ENCODE results near the gene ELP4. TPM values are rescaled to one million over a fixed set of nuclear protein-coding genes. Genes with fewer than 3 reads are reported as not detected.

The ELP4 gene
- total and polyA plus RNA-seq, 5 donors from 2014 or later: 21.0 to 24.2 (median 21.4) TPM

DNA sequence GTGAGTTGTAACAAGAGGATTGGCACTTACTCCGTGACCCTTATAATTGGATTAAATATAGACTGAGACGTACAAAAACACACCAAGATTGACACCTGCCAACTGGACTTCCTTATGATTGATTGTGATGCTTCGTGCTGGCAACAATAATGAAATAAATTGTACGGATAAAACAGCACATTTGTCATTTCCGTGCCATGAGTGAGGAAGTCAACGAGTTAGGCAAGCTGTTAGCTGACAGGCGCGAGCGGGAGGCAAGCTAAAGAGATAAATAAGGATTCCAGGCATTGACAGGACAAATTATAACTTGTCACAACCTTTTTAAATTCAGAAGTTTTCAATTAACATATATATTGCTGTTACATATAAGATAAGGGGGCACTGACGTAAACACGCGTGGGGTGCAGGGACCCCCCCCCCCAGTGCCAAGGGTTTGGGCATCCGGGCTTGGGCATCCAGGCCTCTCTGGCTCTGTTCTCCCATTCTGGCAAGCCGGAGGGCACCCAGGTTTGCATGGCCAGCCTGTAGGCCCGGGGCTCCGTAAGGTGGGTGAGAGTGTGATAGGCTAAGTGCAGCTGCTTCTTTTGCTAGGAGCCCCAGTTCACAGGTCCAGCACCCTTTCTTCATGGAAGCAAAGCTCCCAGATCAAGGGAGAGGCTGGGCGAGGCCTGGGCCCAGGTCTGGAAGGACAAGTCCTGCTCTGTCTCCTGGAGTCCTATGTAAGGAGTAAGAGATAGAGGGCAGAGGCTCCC is 312.8 kb downstream of the ELP4 start:
- Histone ChIP-seq H3K4me1 (ENCODE audit: control insufficient read depth, insufficient read depth, low read length, poor library complexity, severe bottlenecking) (peaks cover 20% of the 10 kb centered on the region), H3K4me3 (ENCODE audit: low read depth, low read length) (no peak overlapping the region), H3K9me3 (ENCODE audit: control insufficient read depth in 2 of 2, low read length in 2 of 2) (peaks cover 0 to 4% of the 10 kb centered on the region in 2 experiments), H3K27ac (ENCODE audit: insufficient read depth, low read length, poor library complexity, severe bottlenecking) (no peak overlapping the region), H3K36me3 (ENCODE audit: control insufficient read depth, insufficient read depth, low read length) (no peaks in the 10 kb centered on the region), H3K27me3 (ENCODE audit: control insufficient read depth, insufficient read depth, low read length) (peaks cover 41% of the 10 kb centered on the region)
- Mint-ChIP-seq H3K27ac (no peak overlapping the region), H3K4me1 (peaks cover 10 to 36% (median 14%) of the 10 kb centered on the region in 4 donors), H3K4me3 (peak overlapping the region in 1 of 4 donors; percentile 0), H3K27me3 (peaks cover 92% of the 10 kb centered on the region), H3K36me3 (no peaks in the 10 kb centered on the region), H3K9me3 (peaks cover 0 to 12% (median 0%) of the 10 kb centered on the region in 7 donors)
- DNase-seq: no peak
- no peak for ATAC-seq (ENCODE audit: low read depth in 2 of 2)

- peaks cover 0 to 4% of the 10 kb centered on the region in 2 experiments for H3K9me3 ChIP-seq (ENCODE audit: control insufficient read depth in 2 of 2, low read length in 2 of 2)
- peaks cover 96% of the 10 kb centered on the region for H3K27me3 Mint-ChIP-seq
Measured at GRCh38 chr11:31822927-31823643, 313.5 kb downstream of the ELP4 start.

DNA sequence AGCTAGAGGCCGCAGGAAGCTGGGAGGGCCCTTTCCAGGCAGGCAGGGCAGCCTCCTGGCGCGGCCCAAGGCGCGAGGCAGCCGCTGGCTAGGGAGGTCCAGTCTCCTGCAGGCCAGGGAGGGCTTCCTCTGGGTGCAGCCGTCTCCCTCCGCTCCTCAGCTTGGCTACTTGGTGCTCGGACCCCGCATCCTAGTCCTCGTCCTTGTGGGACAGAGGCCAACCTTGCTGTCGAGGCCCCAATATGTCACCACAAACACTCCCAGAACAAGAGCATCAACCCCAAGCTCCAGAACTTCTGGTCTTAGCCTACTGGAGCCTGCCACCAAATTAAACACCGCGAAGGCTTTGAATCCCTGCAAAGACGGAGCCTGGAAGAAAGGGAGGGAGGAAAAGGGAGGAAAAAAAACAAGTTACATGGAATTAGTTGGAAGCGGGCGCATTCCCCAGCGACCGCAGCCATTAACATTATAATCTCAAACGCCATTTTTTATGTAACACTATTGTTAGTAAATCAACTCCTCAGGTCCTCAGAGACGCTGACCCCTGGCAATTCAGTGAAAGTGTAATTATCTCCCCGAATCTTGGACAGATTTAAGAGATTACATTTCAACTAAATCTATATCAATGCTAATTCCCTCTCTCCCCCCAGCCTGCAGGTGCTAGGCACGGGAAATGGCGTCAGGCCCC is 314.2 kb downstream of the ELP4 start:
- Mint-ChIP-seq H3K9me3 (peaks cover 0 to 12% (median 0%) of the 10 kb centered on the region in 7 donors), H3K4me1 (peaks cover 16 to 37% (median 19%) of the 10 kb centered on the region in 4 donors), H3K27ac (no peak overlapping the region), H3K4me3 (peak overlapping the region in 1 of 4 donors; percentile 4), H3K36me3 (no peaks in the 10 kb centered on the region), H3K27me3 (peaks cover 94% of the 10 kb centered on the region)
- ATAC-seq (ENCODE audit: low read depth in 2 of 2) (no peak), DNase-seq (no peak)
- H3K4me3 ChIP-seq (ENCODE audit: low read depth, low read length): no peak overlapping the region
- H3K36me3 ChIP-seq (ENCODE audit: control insufficient read depth, insufficient read depth, low read length): no peaks in the 10 kb centered on the region
- peaks cover 0 to 4% of the 10 kb centered on the region in 2 experiments for H3K9me3 ChIP-seq (ENCODE audit: control insufficient read depth in 2 of 2, low read length in 2 of 2)
- H3K27me3 ChIP-seq (ENCODE audit: control insufficient read depth, insufficient read depth, low read length): peaks cover 46% of the 10 kb centered on the region
- peaks cover 12% of the 10 kb centered on the region for H3K4me1 ChIP-seq (ENCODE audit: control insufficient read depth, insufficient read depth, low read length, poor library complexity, severe bottlenecking)
- H3K27ac ChIP-seq (ENCODE audit: insufficient read depth, low read length, poor library complexity, severe bottlenecking): no peak overlapping the region

More at GRCh38 chr11:31822927-31823643, 313.5 kb downstream of the ELP4 start:
- Mint-ChIP-seq H3K4me1 (peaks cover 16 to 41% (median 18%) of the 10 kb centered on the region in 4 donors), H3K4me3 (peak overlapping the region in 1 of 4 donors; percentile 0), H3K9me3 (peaks cover 0 to 12% (median 0%) of the 10 kb centered on the region in 7 donors), H3K27ac (no peak overlapping the region), H3K36me3 (no peaks in the 10 kb centered on the region)
- ATAC-seq (ENCODE audit: low read depth in 2 of 2) (no peak), DNase-seq (no peak)
- peaks cover 15% of the 10 kb centered on the region for H3K4me1 ChIP-seq (ENCODE audit: control insufficient read depth, insufficient read depth, low read length, poor library complexity, severe bottlenecking)
- no peak overlapping the region for H3K4me3 ChIP-seq (ENCODE audit: low read depth, low read length)
- no peaks in the 10 kb centered on the region for H3K36me3 ChIP-seq (ENCODE audit: control insufficient read depth, insufficient read depth, low read length)
- no peak overlapping the region for H3K27ac ChIP-seq (ENCODE audit: insufficient read depth, low read length, poor library complexity, severe bottlenecking)
- H3K27me3 ChIP-seq (ENCODE audit: control insufficient read depth, insufficient read depth, low read length): peaks cover 45% of the 10 kb centered on the region

GRCh38 chr11:31824332-31824878 is 314.8 kb downstream of the ELP4 start:
- Mint-ChIP-seq H3K4me1 (peaks cover 16 to 34% (median 19%) of the 10 kb centered on the region in 4 donors), H3K27ac (no peak overlapping the region)

GRCh38 chr11:31824879-31825837 is 315.6 kb downstream of the ELP4 start:
- Mint-ChIP-seq H3K27me3 (peaks cover 94% of the 10 kb centered on the region), H3K36me3 (no peaks in the 10 kb centered on the region), H3K4me3 (peak overlapping the region in 1 of 4 donors; percentile 46), H3K4me1 (peaks cover 16 to 34% (median 19%) of the 10 kb centered on the region in 4 donors), H3K27ac (peak overlapping the region in 1 of 3 donors; percentile 85), H3K9me3 (peaks cover 0 to 16% (median 0%) of the 10 kb centered on the region in 7 donors)
- H3K27me3 ChIP-seq (ENCODE audit: control insufficient read depth, insufficient read depth, low read length): peaks cover 57% of the 10 kb centered on the region
- no peaks in the 10 kb centered on the region for H3K36me3 ChIP-seq (ENCODE audit: control insufficient read depth, insufficient read depth, low read length)
- ATAC-seq (ENCODE audit: low read depth in 2 of 2): no peak
- H3K4me1 ChIP-seq (ENCODE audit: control insufficient read depth, insufficient read depth, low read length, poor library complexity, severe bottlenecking): peaks cover 12% of the 10 kb centered on the region
- H3K9me3 ChIP-seq (ENCODE audit: control insufficient read depth in 2 of 2, low read length in 2 of 2): peaks cover 0 to 4% of the 10 kb centered on the region in 2 experiments
- no peak overlapping the region for H3K27ac ChIP-seq (ENCODE audit: insufficient read depth, low read length, poor library complexity, severe bottlenecking)
- no peak for DNase-seq
- no peak overlapping the region for H3K4me3 ChIP-seq (ENCODE audit: low read depth, low read length)

More at GRCh38 chr11:31824332-31824878, 314.8 kb downstream of the ELP4 start:
- Mint-ChIP-seq H3K9me3 (peaks cover 0 to 15% (median 0%) of the 10 kb centered on the region in 7 donors), H3K27me3 (peaks cover 94% of the 10 kb centered on the region), H3K4me3 (peak overlapping the region in 2 of 4 donors; percentile 29 to 46), H3K36me3 (no peaks in the 10 kb centered on the region)
- H3K4me3 ChIP-seq (ENCODE audit: low read depth, low read length): no peak overlapping the region
- H3K27ac ChIP-seq (ENCODE audit: insufficient read depth, low read length, poor library complexity, severe bottlenecking): no peak overlapping the region
- peaks cover 12% of the 10 kb centered on the region for H3K4me1 ChIP-seq (ENCODE audit: control insufficient read depth, insufficient read depth, low read length, poor library complexity, severe bottlenecking)
- peaks cover 51% of the 10 kb centered on the region for H3K27me3 ChIP-seq (ENCODE audit: control insufficient read depth, insufficient read depth, low read length)
- H3K9me3 ChIP-seq (ENCODE audit: control insufficient read depth in 2 of 2, low read length in 2 of 2): peaks cover 0 to 4% of the 10 kb centered on the region in 2 experiments
- no peaks in the 10 kb centered on the region for H3K36me3 ChIP-seq (ENCODE audit: control insufficient read depth, insufficient read depth, low read length)
- ATAC-seq (ENCODE audit: low read depth in 2 of 2): no peak
- DNase-seq: no peak

GRCh38 chr11:31825838-31826484 is 316.4 kb downstream of the ELP4 start:
- Mint-ChIP-seq H3K4me3 (no peak overlapping the region), H3K27me3 (peaks cover 88% of the 10 kb centered on the region), H3K9me3 (peaks cover 0 to 16% (median 0%) of the 10 kb centered on the region in 7 donors), H3K27ac (no peak overlapping the region), H3K36me3 (no peaks in the 10 kb centered on the region), H3K4me1 (peaks cover 16 to 34% (median 19%) of the 10 kb centered on the region in 4 donors)
- H3K27me3 ChIP-seq (ENCODE audit: control insufficient read depth, insufficient read depth, low read length): peaks cover 56% of the 10 kb centered on the region
- H3K4me3 ChIP-seq (ENCODE audit: low read depth, low read length): no peak overlapping the region
- no peak for DNase-seq
- peaks cover 0 to 4% of the 10 kb centered on the region in 2 experiments for H3K9me3 ChIP-seq (ENCODE audit: control insufficient read depth in 2 of 2, low read length in 2 of 2)
- H3K4me1 ChIP-seq (ENCODE audit: control insufficient read depth, insufficient read depth, low read length, poor library complexity, severe bottlenecking): peaks cover 12% of the 10 kb centered on the region
- H3K27ac ChIP-seq (ENCODE audit: insufficient read depth, low read length, poor library complexity, severe bottlenecking): no peak overlapping the region
- H3K36me3 ChIP-seq (ENCODE audit: control insufficient read depth, insufficient read depth, low read length): no peaks in the 10 kb centered on the region
- ATAC-seq (ENCODE audit: low read depth in 2 of 2): no peak
